Smooth muscle cell (in vitro differentiated cells): Measurements from ENCODE around the gene SRGAP2B. TPM values are rescaled to one million over a fixed set of nuclear protein-coding genes. Genes with fewer than 3 reads are reported as not detected.
"Not testable (repeated sequence)": the region's sequence is repeated elsewhere in the genome, so short reads cannot be mapped to it uniquely, and the experiment has no call there.

ENCODE experiments used
- DNase-seq: peaks from one replicate; lab custom pipeline; 2025; ENCODE audit not compliant: unreplicated experiment; lab: John Stamatoyannopoulos, UW
- H2AFZ ChIP-seq: fragments of 200-600 bp; sonication (generic); 2 replicates; pipeline ENCODE4 v1.6.0; 2016; ENCODE audit warnings: antibody characterized with exemption, low read depth, mild to moderate bottlenecking
- H3F3A ChIP-seq: fragments of 200-600 bp; sonication (generic); 2 replicates; pipeline ENCODE4 v1.6.0; 2017; ENCODE audit warnings: antibody characterized with exemption, low read depth
- H3K27ac ChIP-seq: fragments of 200-600 bp; sonication (generic); 2 replicates; pipeline ENCODE4 v1.5.1; 2016; ENCODE audit warnings: low read depth, mild to moderate bottlenecking
- H3K27me3 ChIP-seq: fragments of 200-600 bp; sonication (generic); 2 replicates; pipeline ENCODE4 v1.6.1; 2016; ENCODE audit warnings: low read depth, mild to moderate bottlenecking
- H3K36me3 ChIP-seq: fragments of 200-600 bp; sonication (generic); 2 replicates; pipeline ENCODE4 v1.5.1; 2016; ENCODE audit warnings: low read depth
- H3K4me1 ChIP-seq: fragments of 200-600 bp; sonication (generic); 2 replicates; pipeline ENCODE4 v1.5.1; 2016; ENCODE audit warnings: low read depth
- H3K4me2 ChIP-seq: fragments of 200-600 bp; sonication (generic); 2 replicates; pipeline ENCODE4 v1.6.0; 2016; ENCODE audit warnings: mild to moderate bottlenecking
- H3K4me3 ChIP-seq: fragments of 200-600 bp; sonication (generic); 2 replicates; pipeline ENCODE4 v1.5.1; 2016; ENCODE audit warnings: mild to moderate bottlenecking
- H3K79me2 ChIP-seq: fragments of 200-600 bp; sonication (generic); 2 replicates; pipeline ENCODE4 v1.6.0; 2016; ENCODE audit warnings: low read depth, mild to moderate bottlenecking
- H3K9ac ChIP-seq: fragments of 200-600 bp; sonication (generic); 2 replicates; pipeline ENCODE4 v1.6.0; 2016; ENCODE audit warnings: low read depth
- H3K9me3 ChIP-seq: fragments of 200-600 bp; sonication (generic); replicated peaks from 2 replicates; pipeline ENCODE4 v1.5.1; 2016; ENCODE audit warnings: low read depth
- H4K20me1 ChIP-seq: fragments of 200-600 bp; sonication (generic); 2 replicates; pipeline ENCODE4 v1.6.0; 2016; ENCODE audit warnings: low read depth
- WGBS: methylation state at CpG from one replicate; pipeline ENCODE4 v1.1.7; 2016; ENCODE audit warnings: low lambda C conversion rate; 5-methylcytosine and 5-hydroxymethylcytosine counted together
- polyA plus RNA-seq: library from polyadenylated mRNA; unstranded; fragments of >200 nt; fragmentation: Nextera tagmentation; extraction: Ambion mirVana; gene quantifications from 2 replicates; pipeline ENCODE4 v1.2.1, GENCODE V29; 2016
- total RNA-seq: library from RNA; depleted of rRNA; stranded (reverse); fragments of >200 nt; gene quantifications from 2 replicates; pipeline ENCODE4 v1.2.3, GENCODE V29; 2014

SRGAP2B gene
- total and polyA plus RNA-seq, 2 experiments from 2014 or later = 8.8 to 49.6 TPM

DNA sequence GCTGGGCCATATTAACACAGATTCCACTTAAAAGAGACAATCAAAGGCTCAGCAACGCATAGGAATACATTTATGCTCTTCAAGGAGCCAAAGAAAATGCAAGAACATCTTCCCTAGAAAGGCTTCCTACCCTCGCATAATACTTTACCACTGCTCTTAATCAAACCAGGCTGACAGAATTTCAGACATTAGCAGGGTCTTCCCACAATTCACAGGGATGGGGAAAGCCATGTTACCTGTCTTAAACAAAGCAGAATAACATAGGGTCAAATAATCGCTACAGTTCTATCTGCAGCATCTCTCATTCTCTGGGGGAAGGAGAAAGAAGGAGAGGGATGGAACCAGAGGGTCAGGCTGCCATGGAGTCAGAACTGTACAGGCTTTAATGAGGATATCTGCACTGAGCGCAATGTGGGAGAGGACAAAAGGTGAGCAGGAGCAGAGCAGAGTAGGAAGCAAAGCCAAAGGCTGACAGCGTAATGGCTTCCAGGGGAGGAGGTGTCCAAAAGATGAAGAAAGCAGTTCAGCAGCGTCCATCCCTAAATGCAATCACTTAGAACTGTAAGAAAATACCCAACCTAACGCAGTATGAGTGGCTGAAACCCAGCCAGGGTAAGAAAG lies 109.5 kb downstream of the SRGAP2B start:
- H3F3A ChIP-seq, H3K9ac ChIP-seq, H3K9me3 ChIP-seq, H3K36me3 ChIP-seq, H4K20me1 ChIP-seq, H3K27ac ChIP-seq, H3K4me1 ChIP-seq, H3K4me3 ChIP-seq, H3K27me3 ChIP-seq, DNase-seq, H3K79me2 ChIP-seq, H3K4me2 ChIP-seq, H2AFZ ChIP-seq: not testable (repeated sequence)
- 94% methylated on average over 4 of the region's 7 CpGs for WGBS

DNA sequence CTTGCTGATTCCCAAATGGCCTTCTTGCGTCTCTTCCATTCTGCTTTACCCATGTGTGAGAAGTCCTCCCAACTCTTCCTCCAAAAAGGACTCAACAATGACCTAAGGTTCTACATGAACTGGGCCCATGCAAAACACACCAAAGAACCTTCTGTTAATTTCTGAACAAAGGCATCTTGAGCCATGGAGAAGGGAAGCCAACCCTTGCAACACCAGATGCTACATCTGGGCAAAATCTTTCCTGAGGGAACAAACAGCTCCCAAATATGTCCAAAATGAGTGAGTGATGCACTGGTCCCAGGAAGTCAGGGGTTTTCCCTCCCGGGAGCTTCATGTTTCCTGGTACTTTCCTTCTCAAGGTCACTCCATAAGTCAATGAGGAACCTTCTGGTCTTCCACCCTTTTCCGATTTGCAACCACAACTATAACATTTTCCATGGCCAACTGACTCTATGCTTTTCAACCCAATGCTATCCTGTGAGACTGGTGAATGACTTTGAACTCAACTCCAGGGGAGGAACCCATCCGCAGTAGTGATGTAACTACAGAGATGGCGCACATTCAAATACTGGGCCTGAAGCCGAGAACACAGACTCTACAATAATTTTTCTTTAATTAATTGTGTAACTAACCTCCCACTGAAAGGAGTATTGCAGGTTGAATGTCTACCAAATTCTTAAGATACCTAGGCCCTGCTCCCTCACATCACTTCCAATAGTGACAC lies 112.2 kb downstream of the SRGAP2B start:
- H2AFZ ChIP-seq, H3K9me3 ChIP-seq, H3K27me3 ChIP-seq, H3F3A ChIP-seq, H4K20me1 ChIP-seq, H3K4me3 ChIP-seq, H3K4me1 ChIP-seq, H3K79me2 ChIP-seq, H3K36me3 ChIP-seq, H3K4me2 ChIP-seq, H3K9ac ChIP-seq, DNase-seq, H3K27ac ChIP-seq: not testable (repeated sequence)
- 100% methylated on average over 2 of the region's 6 CpGs for WGBS

DNA sequence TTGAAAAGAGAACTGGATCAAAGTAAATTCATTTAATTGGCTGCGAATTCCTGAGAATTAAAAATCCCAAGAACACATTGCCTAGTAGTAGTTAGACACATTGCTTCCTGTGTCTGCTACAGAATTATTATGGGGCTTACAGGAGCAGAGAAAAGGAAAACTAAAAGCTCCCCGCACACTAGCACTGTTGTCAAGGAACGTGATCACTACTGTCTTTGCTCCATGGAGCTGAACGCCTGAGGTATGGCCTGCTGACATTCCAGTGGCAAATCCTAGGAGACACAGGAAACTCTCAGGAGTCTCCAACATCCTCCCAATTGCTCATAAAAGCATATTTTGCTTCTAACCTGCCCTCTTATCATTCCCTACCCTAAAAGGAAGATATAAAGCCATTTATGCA lies 114.0 kb downstream of the SRGAP2B start:
- not testable (repeated sequence) for H3F3A ChIP-seq, H3K9ac ChIP-seq, H3K36me3 ChIP-seq, H3K4me1 ChIP-seq, H3K4me3 ChIP-seq, H3K4me2 ChIP-seq, DNase-seq, H3K27me3 ChIP-seq, H2AFZ ChIP-seq, H3K27ac ChIP-seq, H3K79me2 ChIP-seq, H4K20me1 ChIP-seq, H3K9me3 ChIP-seq
- 72% methylated on average over 1 of the region's 4 CpGs for WGBS

DNA sequence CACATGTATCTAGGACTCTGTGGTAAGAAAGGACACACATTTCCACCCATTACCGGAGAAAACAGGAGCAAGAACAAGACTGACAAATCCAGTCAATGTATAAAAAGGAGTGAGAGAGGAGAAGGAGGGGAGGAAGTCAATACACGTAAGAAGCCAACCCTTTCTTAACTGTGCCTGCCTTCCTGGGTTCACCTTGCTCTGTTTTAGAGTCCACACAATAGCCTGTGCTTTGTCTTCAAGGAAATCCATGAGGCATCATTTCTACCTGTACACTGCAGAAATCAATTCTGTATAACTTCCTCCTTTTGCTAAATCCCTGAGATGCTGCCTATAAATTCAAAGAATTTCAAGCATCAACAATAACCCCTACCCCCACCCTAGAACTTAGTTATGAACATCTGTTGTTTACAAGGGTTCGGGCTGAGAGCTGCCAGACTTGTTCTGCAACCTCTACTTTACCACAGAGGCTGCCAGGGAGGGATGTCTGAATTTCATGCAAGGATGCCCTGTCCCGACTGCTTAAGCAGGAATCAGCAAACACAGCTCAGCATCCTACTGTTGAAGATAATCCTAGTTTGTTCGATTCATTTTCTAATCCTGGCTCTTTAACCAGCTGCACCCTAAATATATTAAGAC lies 115.0 kb downstream of the SRGAP2B start:
- not testable (repeated sequence) for DNase-seq, H3K79me2 ChIP-seq, H3K4me3 ChIP-seq, H3K4me2 ChIP-seq, H4K20me1 ChIP-seq, H3K9ac ChIP-seq, H3F3A ChIP-seq, H3K27me3 ChIP-seq, H3K36me3 ChIP-seq, H3K9me3 ChIP-seq, H3K4me1 ChIP-seq, H3K27ac ChIP-seq, H2AFZ ChIP-seq
- 39% methylated on average over 4 of the region's 5 CpGs for WGBS

DNA sequence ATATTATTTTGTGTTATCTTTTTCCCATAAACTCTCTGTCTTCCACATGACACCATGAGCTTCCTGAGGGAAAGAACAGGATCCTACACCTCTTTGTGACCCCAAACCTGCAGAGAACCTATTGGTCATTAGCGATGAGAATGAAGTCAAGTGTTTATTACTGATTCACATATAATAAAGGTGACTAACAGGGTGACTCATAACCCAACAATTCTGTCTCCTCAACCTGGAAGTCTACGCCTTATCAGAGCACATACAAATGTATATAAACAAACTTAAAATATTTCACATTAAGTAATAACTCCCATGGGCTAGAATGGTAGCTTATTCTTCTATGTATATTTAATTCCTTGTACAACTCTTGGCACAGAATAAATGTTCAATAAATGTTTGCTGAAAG lies 117.3 kb downstream of the SRGAP2B start:
- WGBS = no CpG with 5 or more reads among the region's 2 CpGs
- DNase-seq, H2AFZ ChIP-seq: not testable (repeated sequence)

DNA sequence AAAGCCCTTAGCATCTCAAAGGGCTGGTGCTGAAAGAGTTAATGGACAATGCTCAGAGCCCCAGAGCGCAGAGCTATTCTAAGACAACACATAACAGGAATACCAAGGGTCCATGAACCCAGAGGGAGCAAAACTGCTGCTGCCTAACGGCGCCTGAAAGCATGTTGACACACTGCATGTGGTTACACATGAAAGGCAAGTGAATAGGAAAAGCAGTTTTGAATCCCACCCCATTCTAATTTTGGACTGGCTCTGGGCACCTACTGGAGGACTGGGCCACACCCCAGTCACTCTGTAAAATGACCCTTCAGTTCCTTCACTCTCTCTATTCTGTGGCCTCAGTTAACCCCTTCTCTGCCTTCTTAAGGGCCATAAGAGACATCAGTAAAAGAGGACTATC lies 123.2 kb downstream of the SRGAP2B start:
- not testable (repeated sequence) for H3K4me3 ChIP-seq, H3F3A ChIP-seq, H2AFZ ChIP-seq, H3K9me3 ChIP-seq, H3K4me2 ChIP-seq, H3K9ac ChIP-seq, H3K36me3 ChIP-seq, DNase-seq, H4K20me1 ChIP-seq, H3K27ac ChIP-seq, H3K79me2 ChIP-seq, H3K4me1 ChIP-seq, H3K27me3 ChIP-seq
- WGBS = no CpG with 5 or more reads among the region's 3 CpGs

More for the DNA sequence above, 117.3 kb downstream of the SRGAP2B start:
- not testable (repeated sequence) for H3K79me2 ChIP-seq, H3K9ac ChIP-seq, H3K4me1 ChIP-seq, H3K4me3 ChIP-seq, H4K20me1 ChIP-seq, H3K4me2 ChIP-seq, H3K27me3 ChIP-seq, H3K36me3 ChIP-seq, H3K9me3 ChIP-seq, H3K27ac ChIP-seq, H3F3A ChIP-seq

DNA sequence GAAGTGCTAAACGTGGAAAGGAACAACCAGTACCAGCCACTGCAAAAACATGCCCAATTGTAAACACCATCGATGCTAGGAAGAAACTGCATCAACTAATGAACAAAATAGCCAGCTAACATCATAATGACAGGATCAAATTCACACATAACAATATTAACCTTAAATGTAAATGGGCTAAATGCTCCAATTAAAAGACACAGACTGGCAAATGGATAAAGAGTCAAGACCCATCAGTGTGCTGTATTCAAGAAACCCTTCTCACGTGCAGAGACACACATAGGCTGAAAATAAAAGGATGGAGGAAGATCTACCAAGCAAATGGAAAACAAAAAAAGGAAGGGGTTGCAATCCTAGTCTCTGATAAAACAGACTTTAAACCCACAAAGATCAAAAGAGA lies 128.6 kb downstream of the SRGAP2B start:
- H3K27me3 ChIP-seq, H2AFZ ChIP-seq, H3K9me3 ChIP-seq, H3K4me2 ChIP-seq, H3K36me3 ChIP-seq, H3K4me3 ChIP-seq, DNase-seq, H3K79me2 ChIP-seq, H3K4me1 ChIP-seq, H3K9ac ChIP-seq, H3F3A ChIP-seq, H4K20me1 ChIP-seq, H3K27ac ChIP-seq: not testable (repeated sequence)
- WGBS = 94% methylated on average over 3 of the region's 3 CpGs

DNA sequence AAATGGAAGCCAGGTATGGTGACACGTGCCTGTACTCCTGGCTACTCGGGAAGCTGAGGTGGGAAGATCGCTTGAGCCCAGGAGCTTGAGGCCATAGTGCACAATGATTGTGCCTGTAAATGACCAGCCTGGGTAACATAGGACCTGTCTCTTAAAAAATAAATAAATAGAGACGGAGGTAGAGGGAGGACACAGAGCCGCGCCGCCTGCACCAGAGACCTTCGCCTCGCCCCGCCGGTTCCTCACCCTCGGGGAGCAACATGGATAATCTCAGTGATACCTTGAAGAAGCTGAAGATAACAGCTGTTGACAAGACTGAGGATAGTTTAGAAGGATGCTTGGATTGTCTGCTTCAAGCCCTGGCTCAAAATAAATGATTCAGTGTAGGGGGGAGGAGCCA lies 130.4 kb downstream of the SRGAP2B start:
- H3K36me3 ChIP-seq, H3K4me3 ChIP-seq: not testable (repeated sequence)
- WGBS = 92% methylated on average over 12 of the region's 12 CpGs

More for the DNA sequence above, 130.4 kb downstream of the SRGAP2B start:
- not testable (repeated sequence) for H3K27me3 ChIP-seq, DNase-seq, H3F3A ChIP-seq, H3K9ac ChIP-seq, H3K27ac ChIP-seq, H2AFZ ChIP-seq, H3K79me2 ChIP-seq, H3K4me1 ChIP-seq, H3K9me3 ChIP-seq, H4K20me1 ChIP-seq, H3K4me2 ChIP-seq
